OCI-LY1 (cell line): ENCODE measurements around the gene TOP2A.
A peak's percentile ranks its signal among the peaks of the same experiment; 100 is the strongest.

ENCODE experiments used
- H2AFZ ChIP-seq: fragments of 200-600 bp; sonication (generic), shearing (Covaris generic); 2 replicates; pipeline ENCODE4 v1.6.0; 2014; ENCODE audit warnings: antibody characterized with exemption, mild to moderate bottlenecking, low read length
- H3F3A ChIP-seq: fragments of 200-600 bp; sonication (generic), shearing (Covaris generic); 2 replicates; pipeline ENCODE4 v1.6.0; 2014; ENCODE audit warnings: mild to moderate bottlenecking, antibody characterized with exemption, low read length, moderate library complexity; ENCODE audit not compliant: insufficient read depth
- H3K27ac ChIP-seq: fragments of 200-600 bp; sonication (generic); 2 replicates; pipeline ENCODE4 v1.5.1; 2014; ENCODE audit warnings: low read length, mixed run types, mild to moderate bottlenecking, low read depth; ENCODE audit not compliant: poor library complexity, severe bottlenecking
- H3K27me3 ChIP-seq: fragments of 200-600 bp; sonication (generic); 2 replicates; pipeline ENCODE4 v1.6.0; 2014; ENCODE audit warnings: antibody characterized with exemption, mild to moderate bottlenecking, low read length, moderate library complexity; ENCODE audit not compliant: insufficient read depth
- H3K36me3 ChIP-seq: fragments of 200-600 bp; sonication (generic); 2 replicates; pipeline ENCODE4 v1.6.1; 2014; ENCODE audit warnings: mild to moderate bottlenecking, antibody characterized with exemption, low read length, moderate library complexity, mixed read lengths; ENCODE audit not compliant: insufficient read depth
- H3K4me1 ChIP-seq: fragments of 200-600 bp; sonication (generic); 2 replicates; pipeline ENCODE4 v1.5.1; 2014; ENCODE audit warnings: mild to moderate bottlenecking, low read length, moderate library complexity; ENCODE audit not compliant: insufficient read depth, severe bottlenecking
- H3K4me2 ChIP-seq: fragments of 200-600 bp; sonication (generic), shearing (Covaris generic); 2 replicates; pipeline ENCODE4 v1.6.1; 2014; ENCODE audit warnings: low read length
- H3K4me3 ChIP-seq: fragments of 200-600 bp; sonication (generic); 2 replicates; pipeline ENCODE4 v1.5.1; 2014; ENCODE audit warnings: low read length, low read depth, mild to moderate bottlenecking, mixed read lengths; ENCODE audit not compliant: poor library complexity, severe bottlenecking
- H3K79me2 ChIP-seq: fragments of 200-600 bp; shearing (Covaris generic); 2 replicates; pipeline ENCODE4 v1.6.1; 2016; ENCODE audit warnings: mixed run types, low read length, mixed read lengths; ENCODE audit not compliant: insufficient read depth
- H3K9ac ChIP-seq: fragments of 200-600 bp; sonication (generic), shearing (Covaris generic); 2 replicates; pipeline ENCODE4 v1.6.1; 2014; ENCODE audit warnings: mild to moderate bottlenecking, low read length, mixed read lengths
- H3K9me2 ChIP-seq: fragments of 200-600 bp; sonication (generic), shearing (Covaris generic); 2 replicates; pipeline ENCODE4 v1.6.1; 2014; ENCODE audit warnings: low read depth, mild to moderate bottlenecking, low read length, mixed read lengths
- H3K9me3 ChIP-seq: fragments of 200-600 bp; shearing (Covaris generic); 2 replicates; pipeline ENCODE4 v1.6.1; 2014; ENCODE audit warnings: low read length, mixed read lengths
- H4K20me1 ChIP-seq: fragments of 200-600 bp; sonication (generic), shearing (Covaris generic); 2 replicates; pipeline ENCODE4 v1.6.0; 2016; ENCODE audit warnings: mild to moderate bottlenecking, low read length; ENCODE audit not compliant: insufficient read depth
- EZH2 ChIP-seq: fragments of 200-600 bp; sonication (generic), shearing (Covaris generic); IDR thresholded peaks from 2 replicates; pipeline ENCODE4 v1.8.0; 2017; ENCODE audit warnings: borderline replicate concordance, mixed run types, mild to moderate bottlenecking, antibody characterized with exemption, low read length, moderate library complexity, mixed read lengths
- TF ChIP-seq, protein P1 (sequence below): fragments of 200-600 bp; sonication (generic), shearing (Covaris generic); IDR thresholded peaks from 2 replicates; pipeline ENCODE4 v1.5.1; 2017; ENCODE audit warnings: mild to moderate bottlenecking, antibody characterized with exemption, low read length, moderate library complexity, mixed read lengths

TOP2A gene, protein sequence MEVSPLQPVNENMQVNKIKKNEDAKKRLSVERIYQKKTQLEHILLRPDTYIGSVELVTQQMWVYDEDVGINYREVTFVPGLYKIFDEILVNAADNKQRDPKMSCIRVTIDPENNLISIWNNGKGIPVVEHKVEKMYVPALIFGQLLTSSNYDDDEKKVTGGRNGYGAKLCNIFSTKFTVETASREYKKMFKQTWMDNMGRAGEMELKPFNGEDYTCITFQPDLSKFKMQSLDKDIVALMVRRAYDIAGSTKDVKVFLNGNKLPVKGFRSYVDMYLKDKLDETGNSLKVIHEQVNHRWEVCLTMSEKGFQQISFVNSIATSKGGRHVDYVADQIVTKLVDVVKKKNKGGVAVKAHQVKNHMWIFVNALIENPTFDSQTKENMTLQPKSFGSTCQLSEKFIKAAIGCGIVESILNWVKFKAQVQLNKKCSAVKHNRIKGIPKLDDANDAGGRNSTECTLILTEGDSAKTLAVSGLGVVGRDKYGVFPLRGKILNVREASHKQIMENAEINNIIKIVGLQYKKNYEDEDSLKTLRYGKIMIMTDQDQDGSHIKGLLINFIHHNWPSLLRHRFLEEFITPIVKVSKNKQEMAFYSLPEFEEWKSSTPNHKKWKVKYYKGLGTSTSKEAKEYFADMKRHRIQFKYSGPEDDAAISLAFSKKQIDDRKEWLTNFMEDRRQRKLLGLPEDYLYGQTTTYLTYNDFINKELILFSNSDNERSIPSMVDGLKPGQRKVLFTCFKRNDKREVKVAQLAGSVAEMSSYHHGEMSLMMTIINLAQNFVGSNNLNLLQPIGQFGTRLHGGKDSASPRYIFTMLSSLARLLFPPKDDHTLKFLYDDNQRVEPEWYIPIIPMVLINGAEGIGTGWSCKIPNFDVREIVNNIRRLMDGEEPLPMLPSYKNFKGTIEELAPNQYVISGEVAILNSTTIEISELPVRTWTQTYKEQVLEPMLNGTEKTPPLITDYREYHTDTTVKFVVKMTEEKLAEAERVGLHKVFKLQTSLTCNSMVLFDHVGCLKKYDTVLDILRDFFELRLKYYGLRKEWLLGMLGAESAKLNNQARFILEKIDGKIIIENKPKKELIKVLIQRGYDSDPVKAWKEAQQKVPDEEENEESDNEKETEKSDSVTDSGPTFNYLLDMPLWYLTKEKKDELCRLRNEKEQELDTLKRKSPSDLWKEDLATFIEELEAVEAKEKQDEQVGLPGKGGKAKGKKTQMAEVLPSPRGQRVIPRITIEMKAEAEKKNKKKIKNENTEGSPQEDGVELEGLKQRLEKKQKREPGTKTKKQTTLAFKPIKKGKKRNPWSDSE (N-terminal part only)

DNA sequence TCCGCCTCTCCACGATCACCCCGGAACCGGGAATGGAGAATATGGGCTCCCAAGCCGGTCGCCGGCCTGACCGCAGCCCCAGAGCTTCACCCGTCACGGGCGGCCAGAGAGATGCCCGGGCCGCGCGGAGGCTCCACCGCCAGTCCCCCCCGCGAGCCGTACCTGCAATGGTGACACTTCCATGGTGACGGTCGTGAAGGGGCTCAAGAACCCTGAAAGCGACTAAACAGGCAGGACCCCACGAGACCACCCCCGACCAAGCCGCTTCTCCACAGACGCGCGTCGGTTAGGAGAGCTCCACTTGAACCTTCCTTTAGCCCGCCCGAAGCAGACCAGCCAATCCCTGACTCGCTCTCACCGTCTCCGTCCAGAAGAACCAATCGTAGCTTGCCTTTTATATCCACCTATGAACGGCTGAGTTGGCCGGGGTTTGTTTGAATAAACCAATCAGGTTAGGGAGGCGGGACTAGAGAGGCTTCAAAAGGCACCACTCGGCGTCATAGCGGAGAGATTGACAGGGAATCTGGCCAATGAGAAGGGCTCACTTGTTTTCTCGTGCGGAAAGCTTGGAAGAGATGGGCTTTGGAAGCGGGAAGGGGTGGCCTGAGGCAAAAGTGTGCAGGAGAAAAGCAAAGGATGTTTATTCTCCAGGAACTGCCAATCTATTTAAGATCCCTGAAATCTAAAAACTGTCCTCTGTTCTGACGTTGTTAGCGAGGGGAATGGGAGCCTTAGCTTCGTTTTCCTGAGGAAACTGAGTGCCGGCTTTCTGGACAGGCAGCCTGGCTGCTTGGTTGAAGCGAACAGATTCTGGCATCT, at the start of gene TOP2A:
Gene TOP2A, minus strand, starts transcription at position 288 of the 819 bp plus-strand sequence. Its CDS starts 105 bp downstream, at position 183.
- H2AFZ ChIP-seq, result peak within 1 kb of the TSS; percentile 45
- H3K9me3 ChIP-seq, result no peaks in the 10 kb centered on the region
- peaks cover 22% of the 10 kb centered on the region for H3K4me1 ChIP-seq
- peak within 1 kb of the TSS; percentile 87 for H3K4me3 ChIP-seq
- TF ChIP-seq EZH2, result no peak
- TF ChIP-seq, protein P1, sequence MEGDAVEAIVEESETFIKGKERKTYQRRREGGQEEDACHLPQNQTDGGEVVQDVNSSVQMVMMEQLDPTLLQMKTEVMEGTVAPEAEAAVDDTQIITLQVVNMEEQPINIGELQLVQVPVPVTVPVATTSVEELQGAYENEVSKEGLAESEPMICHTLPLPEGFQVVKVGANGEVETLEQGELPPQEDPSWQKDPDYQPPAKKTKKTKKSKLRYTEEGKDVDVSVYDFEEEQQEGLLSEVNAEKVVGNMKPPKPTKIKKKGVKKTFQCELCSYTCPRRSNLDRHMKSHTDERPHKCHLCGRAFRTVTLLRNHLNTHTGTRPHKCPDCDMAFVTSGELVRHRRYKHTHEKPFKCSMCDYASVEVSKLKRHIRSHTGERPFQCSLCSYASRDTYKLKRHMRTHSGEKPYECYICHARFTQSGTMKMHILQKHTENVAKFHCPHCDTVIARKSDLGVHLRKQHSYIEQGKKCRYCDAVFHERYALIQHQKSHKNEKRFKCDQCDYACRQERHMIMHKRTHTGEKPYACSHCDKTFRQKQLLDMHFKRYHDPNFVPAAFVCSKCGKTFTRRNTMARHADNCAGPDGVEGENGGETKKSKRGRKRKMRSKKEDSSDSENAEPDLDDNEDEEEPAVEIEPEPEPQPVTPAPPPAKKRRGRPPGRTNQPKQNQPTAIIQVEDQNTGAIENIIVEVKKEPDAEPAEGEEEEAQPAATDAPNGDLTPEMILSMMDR, result no peak
- no peaks in the 10 kb centered on the region for H3K9me2 ChIP-seq
- no peaks in the 10 kb centered on the region for H3K27me3 ChIP-seq
- H3K27ac ChIP-seq, result peak within 1 kb of the TSS; percentile 76
- no peaks in the 10 kb centered on the region for H4K20me1 ChIP-seq
- H3K4me2 ChIP-seq, result peak within 1 kb of the TSS; percentile 78
- H3K36me3 ChIP-seq, result peaks cover 42% of the 10 kb centered on the region
- H3F3A ChIP-seq, result no peaks in the 10 kb centered on the region
- peak within 1 kb of the TSS; percentile 91 for H3K9ac ChIP-seq
- H3K79me2 ChIP-seq, result peaks cover 24% of the 10 kb centered on the region

DNA sequence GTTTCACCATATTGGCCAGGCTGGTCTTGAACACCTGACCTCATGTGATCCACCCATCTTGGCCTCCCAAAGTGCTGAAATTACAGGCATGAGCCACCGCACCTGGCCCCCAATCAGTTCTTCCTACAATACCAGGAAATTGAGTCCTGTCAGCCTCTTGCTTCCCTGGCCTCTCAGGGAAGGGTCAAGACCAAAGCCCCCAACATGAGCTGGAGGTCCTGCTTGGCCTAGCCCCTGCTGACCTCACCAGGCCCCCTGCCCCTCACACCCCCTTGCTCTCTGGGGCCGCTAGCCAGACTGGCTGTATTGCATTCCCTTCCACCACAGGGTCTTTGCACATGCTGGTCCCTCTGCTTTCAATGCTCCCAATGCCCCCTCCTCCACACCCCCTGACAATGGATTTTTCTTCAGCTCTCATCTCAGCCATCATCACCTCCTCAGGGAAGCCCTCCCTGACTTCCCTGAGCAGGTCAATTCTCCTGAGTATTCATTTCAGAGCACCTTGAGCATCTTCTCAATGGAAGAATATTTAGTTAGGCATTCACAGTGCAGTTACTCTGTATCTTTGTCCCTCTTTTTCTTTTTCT, 49.7 kb upstream of the TOP2A start:
- TF ChIP-seq EZH2, result no peak
- TF ChIP-seq, protein P1, result no peak
- Histone ChIP-seq H3K4me3 (no peak overlapping the region), H3K79me2 (no peaks in the 10 kb centered on the region), H3K36me3 (no peaks in the 10 kb centered on the region; the same call in 1 of the 2 replicates), H2AFZ (no peak overlapping the region), H3K4me2 (no peak overlapping the region), H3K9ac (no peak overlapping the region), H3K9me3 (no peaks in the 10 kb centered on the region; the same call in 1 of the 2 replicates), H3K27me3 (peaks cover 4% of the 10 kb centered on the region; the same call in 1 of the 2 replicates), H3F3A (no peaks in the 10 kb centered on the region), H4K20me1 (no peaks in the 10 kb centered on the region), H3K27ac (no peak overlapping the region), H3K9me2 (no peaks in the 10 kb centered on the region), H3K4me1 (no peaks in the 10 kb centered on the region)
